HAP-1 (cell line): Measurements from ENCODE around the gene USP14.
"Not testable (repeated sequence)": the region's sequence is repeated elsewhere in the genome, so short reads cannot be mapped to it uniquely, and the experiment has no call there.

Experiments
- DNase-seq, 2 experiments: peaks; one replicate each; pipeline ENCODE4 v3.0.0-alpha.2; 2016 to 2020; ENCODE audit warnings: low spot score in 2 of 2
- H3K27me3 ChIP-seq: fragments of 250-450 bp; sonication (Bioruptor Pico); 2 replicates; pipeline ENCODE4 v1.5.1; 2020; ENCODE audit warnings: low read depth, mild to moderate bottlenecking, moderate library complexity
- H3K36me3 ChIP-seq: fragments of 250-450 bp; sonication (Bioruptor Pico); replicated peaks from 2 replicates; pipeline ENCODE4 v1.5.1; 2020; ENCODE audit warnings: mild to moderate bottlenecking
- H3K4me1 ChIP-seq: fragments of 250-450 bp; sonication (Bioruptor Pico); 2 replicates; pipeline ENCODE4 v1.5.1; 2020; ENCODE audit warnings: mild to moderate bottlenecking
- H3K4me3 ChIP-seq: fragments of 250-450 bp; sonication (Bioruptor Pico); 2 replicates; pipeline ENCODE4 v1.5.1; 2020; ENCODE audit warnings: mild to moderate bottlenecking, moderate library complexity
- H3K9me3 ChIP-seq: fragments of 250-450 bp; sonication (Bioruptor Pico); 2 replicates; pipeline ENCODE4 v1.5.1; 2020; ENCODE audit warnings: mild to moderate bottlenecking, moderate library complexity
- in situ Hi-C: fragments of 300-500 bp; cut with MboI; formaldehyde crosslinking; loops from 3 replicates; pipeline ENCODE4 v1.14.3; 2020; ENCODE audit warnings: low sequenced_read_pairs, inconsistent platforms, mixed read lengths

Gene USP14

GRCh38 chr18:158128-159036 lies at the start of gene USP14:
Gene USP14 (plus strand): TSS chr18:158557. CDS start chr18:158699, 142 bp downstream.
- Histone ChIP-seq H3K27me3 (no peaks in the 10 kb centered on the region), H3K9me3 (no peaks in the 10 kb centered on the region), H3K4me1 (peaks cover 11% of the 10 kb centered on the region), H3K36me3 (peaks cover 16% of the 10 kb centered on the region), H3K4me3 (peak within 1 kb of the TSS; percentile 78)
- peak; percentile 95 to 99 for DNase-seq
- in situ Hi-C loops: no loop called here

GRCh38 chr18:108665-109063 lies 49.7 kb upstream of the USP14 start:
- in situ Hi-C loops, H3K36me3 ChIP-seq: not testable (repeated sequence)

GRCh38 chr18:109130-109921 lies 49.0 kb upstream of the USP14 start:
- in situ Hi-C loops, H3K36me3 ChIP-seq, H3K27me3 ChIP-seq, H3K4me3 ChIP-seq, H3K9me3 ChIP-seq, H3K4me1 ChIP-seq: not testable (repeated sequence)
- DNase-seq: peak in 1 of 2 experiments; percentile 62

More at GRCh38 chr18:108665-109063, 49.7 kb upstream of the USP14 start:
- H3K4me1 ChIP-seq, DNase-seq, H3K9me3 ChIP-seq, H3K27me3 ChIP-seq, H3K4me3 ChIP-seq: not testable (repeated sequence)

- DNase-seq, H3K36me3 ChIP-seq, in situ Hi-C loops, H3K4me1 ChIP-seq, H3K27me3 ChIP-seq, H3K9me3 ChIP-seq, H3K4me3 ChIP-seq: not testable (repeated sequence)
Measured at GRCh38 chr18:109922-110261, 48.5 kb upstream of the USP14 start.

- H3K4me1 ChIP-seq, H3K9me3 ChIP-seq, in situ Hi-C loops, H3K4me3 ChIP-seq, H3K27me3 ChIP-seq, DNase-seq, H3K36me3 ChIP-seq: not testable (repeated sequence)
Measured at GRCh38 chr18:110351-111201, 47.8 kb upstream of the USP14 start.

GRCh38 chr18:111306-112014 lies 46.9 kb upstream of the USP14 start:
- in situ Hi-C loops: no loop called here
- Histone ChIP-seq H3K4me3 (no peak overlapping the region), H3K4me1 (no peaks in the 10 kb centered on the region), H3K27me3 (no peaks in the 10 kb centered on the region), H3K9me3 (no peaks in the 10 kb centered on the region), H3K36me3 (no peaks in the 10 kb centered on the region)
- DNase-seq: peak; percentile 65 to 82

- H3K27me3 ChIP-seq, H3K9me3 ChIP-seq, H3K36me3 ChIP-seq, in situ Hi-C loops, H3K4me1 ChIP-seq: not testable (repeated sequence)
- H3K4me3 ChIP-seq: peak overlapping the region; percentile 28
- DNase-seq: peak in 1 of 2 experiments; percentile 42
Measured at GRCh38 chr18:112015-112733, 46.2 kb upstream of the USP14 start.

- in situ Hi-C loops, H3K4me1 ChIP-seq, H3K27me3 ChIP-seq, H3K36me3 ChIP-seq, DNase-seq, H3K9me3 ChIP-seq, H3K4me3 ChIP-seq: not testable (repeated sequence)
Measured at GRCh38 chr18:120539-121260, 37.7 kb upstream of the USP14 start.

GRCh38 chr18:135045-135444 lies 23.3 kb upstream of the USP14 start:
- Histone ChIP-seq H3K4me3 (no peak overlapping the region), H3K4me1 (no peaks in the 10 kb centered on the region), H3K9me3 (no peaks in the 10 kb centered on the region), H3K36me3 (no peaks in the 10 kb centered on the region), H3K27me3 (no peaks in the 10 kb centered on the region)
- in situ Hi-C loops: no loop called here
- DNase-seq: no peak

GRCh38 chr18:136433-136832 lies 21.9 kb upstream of the USP14 start:
- in situ Hi-C loops: no loop called here
- H3K4me3 ChIP-seq: no peak overlapping the region
- H3K36me3 ChIP-seq: no peaks in the 10 kb centered on the region
- H3K27me3 ChIP-seq: no peaks in the 10 kb centered on the region
- peak in 1 of 2 experiments; percentile 17 for DNase-seq
- H3K4me1 ChIP-seq: no peaks in the 10 kb centered on the region
- no peaks in the 10 kb centered on the region for H3K9me3 ChIP-seq

GRCh38 chr18:137327-137726 lies 21.0 kb upstream of the USP14 start:
- no peak for DNase-seq
- Histone ChIP-seq H3K27me3 (no peaks in the 10 kb centered on the region), H3K9me3 (no peaks in the 10 kb centered on the region), H3K4me3 (no peak overlapping the region), H3K36me3 (no peaks in the 10 kb centered on the region), H3K4me1 (no peaks in the 10 kb centered on the region)
- in situ Hi-C loops: no loop called here

- H3K36me3 ChIP-seq: no peaks in the 10 kb centered on the region
- no peak overlapping the region for H3K4me3 ChIP-seq
- no peaks in the 10 kb centered on the region for H3K27me3 ChIP-seq
- DNase-seq: no peak
- H3K4me1 ChIP-seq: no peaks in the 10 kb centered on the region
- in situ Hi-C loops: no loop called here
- H3K9me3 ChIP-seq: no peaks in the 10 kb centered on the region
Measured at GRCh38 chr18:140670-141266, 17.6 kb upstream of the USP14 start.
